ENCODE data around the gene HSPBAP1.
"Not testable (repeated sequence)": the region's sequence is repeated elsewhere in the genome, so short reads cannot be mapped to it uniquely, and the experiment has no call there.

Gene HSPBAP1

GRCh38 chr3:122719273-122719921 lies 74.2 kb downstream of the HSPBAP1 start:
- Histone ChIP-seq H3K9me3 (ENCODE audit: control insufficient read depth in 2 of 2, low read length in 2 of 2) (no peaks in the 10 kb centered on the region), H3K27me3 (ENCODE audit: control insufficient read depth in 2 of 2, insufficient read depth in 2 of 2, low read length in 2 of 2) (no peaks in the 10 kb centered on the region), H3K27ac (ENCODE audit: low read depth in 2 of 2, low read length in 2 of 2) (no peak overlapping the region), H3K36me3 (ENCODE audit: control insufficient read depth in 2 of 2, insufficient read depth in 2 of 2, low read length in 2 of 2) (peaks cover 50 to 64% of the 10 kb centered on the region in 2 donors), H3K4me3 (ENCODE audit: low read length in 2 of 2) (no peak overlapping the region), H3K4me1 (ENCODE audit: control insufficient read depth in 2 of 2, insufficient read depth in 2 of 2, low read length in 2 of 2) (no peaks in the 10 kb centered on the region), H3K9ac (ENCODE audit: low read depth in 1 of 2, low read length in 2 of 2) (no peak overlapping the region)

GRCh38 chr3:122716667-122717066 lies 77.0 kb downstream of the HSPBAP1 start:
- H3K36me3 ChIP-seq (ENCODE audit: control insufficient read depth in 2 of 2, insufficient read depth in 2 of 2, low read length in 2 of 2), result peaks cover 65 to 72% of the 10 kb centered on the region in 2 donors

GRCh38 chr3:122714273-122714672 lies 79.4 kb downstream of the HSPBAP1 start:
- Histone ChIP-seq H3K9ac (ENCODE audit: low read depth in 1 of 2, low read length in 2 of 2) (no peak overlapping the region), H3K4me1 (ENCODE audit: control insufficient read depth in 2 of 2, insufficient read depth in 2 of 2, low read length in 2 of 2) (no peaks in the 10 kb centered on the region), H3K27me3 (ENCODE audit: control insufficient read depth in 2 of 2, insufficient read depth in 2 of 2, low read length in 2 of 2) (no peaks in the 10 kb centered on the region), H3K36me3 (ENCODE audit: control insufficient read depth in 2 of 2, insufficient read depth in 2 of 2, low read length in 2 of 2) (peaks cover 54 to 61% of the 10 kb centered on the region in 2 donors), H3K27ac (ENCODE audit: low read depth in 2 of 2, low read length in 2 of 2) (no peak overlapping the region), H3K4me3 (ENCODE audit: low read length in 2 of 2) (no peak overlapping the region), H3K9me3 (ENCODE audit: control insufficient read depth in 2 of 2, low read length in 2 of 2) (no peaks in the 10 kb centered on the region)

More at GRCh38 chr3:122716667-122717066, 77.0 kb downstream of the HSPBAP1 start:
- H3K27ac ChIP-seq (ENCODE audit: low read depth in 2 of 2, low read length in 2 of 2), result no peak overlapping the region
- H3K9ac ChIP-seq (ENCODE audit: low read depth in 1 of 2, low read length in 2 of 2), result no peak overlapping the region
- H3K9me3 ChIP-seq (ENCODE audit: control insufficient read depth in 2 of 2, low read length in 2 of 2), result no peaks in the 10 kb centered on the region
- H3K27me3 ChIP-seq (ENCODE audit: control insufficient read depth in 2 of 2, insufficient read depth in 2 of 2, low read length in 2 of 2), result no peaks in the 10 kb centered on the region
- H3K4me3 ChIP-seq (ENCODE audit: low read length in 2 of 2), result no peak overlapping the region
- H3K4me1 ChIP-seq (ENCODE audit: control insufficient read depth in 2 of 2, insufficient read depth in 2 of 2, low read length in 2 of 2), result no peaks in the 10 kb centered on the region

- not testable (repeated sequence) for H3K27ac ChIP-seq (ENCODE audit: low read depth in 2 of 2, low read length in 2 of 2); H3K27me3 ChIP-seq (ENCODE audit: control insufficient read depth in 2 of 2, insufficient read depth in 2 of 2, low read length in 2 of 2); H3K9me3 ChIP-seq (ENCODE audit: control insufficient read depth in 2 of 2, low read length in 2 of 2); H3K4me1 ChIP-seq (ENCODE audit: control insufficient read depth in 2 of 2, insufficient read depth in 2 of 2, low read length in 2 of 2); H3K4me3 ChIP-seq (ENCODE audit: low read length in 2 of 2); H3K9ac ChIP-seq (ENCODE audit: low read depth in 1 of 2, low read length in 2 of 2)
- peaks cover 23 to 39% of the 10 kb centered on the region in 2 donors for H3K36me3 ChIP-seq (ENCODE audit: control insufficient read depth in 2 of 2, insufficient read depth in 2 of 2, low read length in 2 of 2)
Measured at GRCh38 chr3:122710616-122711251, 82.9 kb downstream of the HSPBAP1 start.

DNA sequence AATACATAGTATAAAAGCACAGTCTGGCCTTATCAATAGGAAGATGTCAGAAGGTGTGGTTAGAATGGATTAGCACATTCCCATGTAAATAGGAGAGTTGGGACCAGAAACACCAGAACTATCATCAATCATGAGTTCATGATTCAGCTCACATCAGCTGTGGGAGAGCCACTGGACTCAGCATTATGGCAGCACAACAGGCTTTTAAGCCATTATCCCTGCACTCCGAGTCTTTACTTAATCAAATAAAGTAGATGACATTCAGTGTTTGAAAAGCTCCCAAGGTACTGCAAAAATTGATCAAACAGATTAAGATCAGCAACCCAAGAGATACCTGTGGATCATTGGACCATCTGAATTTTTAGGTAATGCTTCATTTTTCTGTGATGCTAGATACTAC lies 88.3 kb downstream of the HSPBAP1 start:
- no peaks in the 10 kb centered on the region for H3K9me3 ChIP-seq (ENCODE audit: control insufficient read depth in 2 of 2, low read length in 2 of 2)
- H3K36me3 ChIP-seq (ENCODE audit: control insufficient read depth in 2 of 2, insufficient read depth in 2 of 2, low read length in 2 of 2), result peaks cover 20 to 52% of the 10 kb centered on the region in 2 donors
- H3K4me1 ChIP-seq (ENCODE audit: control insufficient read depth in 2 of 2, insufficient read depth in 2 of 2, low read length in 2 of 2), result no peaks in the 10 kb centered on the region
- no peak overlapping the region for H3K9ac ChIP-seq (ENCODE audit: low read depth in 1 of 2, low read length in 2 of 2)
- no peaks in the 10 kb centered on the region for H3K27me3 ChIP-seq (ENCODE audit: control insufficient read depth in 2 of 2, insufficient read depth in 2 of 2, low read length in 2 of 2)
- no peak overlapping the region for H3K27ac ChIP-seq (ENCODE audit: low read depth in 2 of 2, low read length in 2 of 2)
- no peak overlapping the region for H3K4me3 ChIP-seq (ENCODE audit: low read length in 2 of 2)

DNA sequence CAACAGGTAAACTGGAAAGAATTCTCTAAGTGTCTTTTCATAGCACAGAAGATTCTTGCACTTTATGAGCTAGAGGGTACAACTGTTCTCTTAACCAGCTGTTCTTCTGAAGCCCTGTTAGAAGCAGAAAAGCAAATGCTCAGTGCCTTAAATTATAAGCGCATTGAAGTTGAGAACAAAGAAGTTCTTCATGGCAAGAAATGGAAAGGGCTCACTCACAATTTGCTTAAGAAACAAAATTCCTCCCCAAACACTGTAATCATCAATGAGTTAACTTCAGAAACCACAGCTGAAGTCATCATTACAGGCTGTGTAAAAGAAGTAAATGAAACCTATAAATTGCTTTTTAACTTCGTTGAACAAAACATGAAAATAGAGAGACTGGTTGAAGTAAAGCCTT lies 93.4 kb downstream of the HSPBAP1 start:
- Histone ChIP-seq H3K27me3 (ENCODE audit: control insufficient read depth in 2 of 2, insufficient read depth in 2 of 2, low read length in 2 of 2) (no peaks in the 10 kb centered on the region), H3K4me3 (ENCODE audit: low read length in 2 of 2) (no peak overlapping the region), H3K4me1 (ENCODE audit: control insufficient read depth in 2 of 2, insufficient read depth in 2 of 2, low read length in 2 of 2) (no peaks in the 10 kb centered on the region), H3K9me3 (ENCODE audit: control insufficient read depth in 2 of 2, low read length in 2 of 2) (no peaks in the 10 kb centered on the region), H3K36me3 (ENCODE audit: control insufficient read depth in 2 of 2, insufficient read depth in 2 of 2, low read length in 2 of 2) (peaks cover 48 to 66% of the 10 kb centered on the region in 2 donors), H3K9ac (ENCODE audit: low read depth in 1 of 2, low read length in 2 of 2) (no peak overlapping the region), H3K27ac (ENCODE audit: low read depth in 2 of 2, low read length in 2 of 2) (no peak overlapping the region)

DNA sequence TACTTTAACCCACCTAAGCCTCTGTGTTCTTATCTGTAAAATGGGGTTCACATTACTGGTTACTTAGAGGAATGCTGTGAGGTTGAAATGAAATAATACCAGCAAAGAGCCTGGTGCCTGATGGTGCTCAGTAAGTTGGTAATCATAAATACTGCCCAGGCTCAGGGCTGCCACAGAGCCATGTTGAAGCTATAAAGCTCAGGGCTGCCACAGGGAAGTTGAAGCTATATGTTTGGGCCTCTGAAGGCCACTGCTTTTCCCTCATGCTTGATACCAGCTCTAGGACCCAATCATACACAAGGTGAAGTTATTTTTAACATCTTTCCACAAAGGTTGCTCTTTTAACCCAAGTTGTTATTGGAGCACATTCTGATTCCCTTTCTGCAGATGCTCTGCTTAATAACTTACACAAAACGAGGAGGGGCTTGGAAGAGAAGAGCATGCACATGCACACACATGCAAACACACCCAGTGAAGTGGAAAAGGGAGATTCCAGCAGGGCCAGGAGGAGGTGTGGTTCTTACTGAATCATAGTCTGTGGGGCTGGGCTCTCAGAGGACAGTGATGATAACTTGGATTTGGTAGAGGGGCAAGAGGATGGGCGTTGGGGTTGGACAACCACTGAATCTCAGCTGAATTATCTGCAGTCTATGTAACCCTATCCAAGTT lies 95.5 kb downstream of the HSPBAP1 start:
- no peak overlapping the region for H3K9ac ChIP-seq (ENCODE audit: low read depth in 1 of 2, low read length in 2 of 2)
- H3K9me3 ChIP-seq (ENCODE audit: control insufficient read depth in 2 of 2, low read length in 2 of 2), result no peaks in the 10 kb centered on the region
- H3K27me3 ChIP-seq (ENCODE audit: control insufficient read depth in 2 of 2, insufficient read depth in 2 of 2, low read length in 2 of 2), result no peaks in the 10 kb centered on the region
- no peaks in the 10 kb centered on the region for H3K4me1 ChIP-seq (ENCODE audit: control insufficient read depth in 2 of 2, insufficient read depth in 2 of 2, low read length in 2 of 2)
- H3K36me3 ChIP-seq (ENCODE audit: control insufficient read depth in 2 of 2, insufficient read depth in 2 of 2, low read length in 2 of 2), result peaks cover 50 to 67% of the 10 kb centered on the region in 2 donors
- no peak overlapping the region for H3K27ac ChIP-seq (ENCODE audit: low read depth in 2 of 2, low read length in 2 of 2)
- H3K4me3 ChIP-seq (ENCODE audit: low read length in 2 of 2), result no peak overlapping the region

DNA sequence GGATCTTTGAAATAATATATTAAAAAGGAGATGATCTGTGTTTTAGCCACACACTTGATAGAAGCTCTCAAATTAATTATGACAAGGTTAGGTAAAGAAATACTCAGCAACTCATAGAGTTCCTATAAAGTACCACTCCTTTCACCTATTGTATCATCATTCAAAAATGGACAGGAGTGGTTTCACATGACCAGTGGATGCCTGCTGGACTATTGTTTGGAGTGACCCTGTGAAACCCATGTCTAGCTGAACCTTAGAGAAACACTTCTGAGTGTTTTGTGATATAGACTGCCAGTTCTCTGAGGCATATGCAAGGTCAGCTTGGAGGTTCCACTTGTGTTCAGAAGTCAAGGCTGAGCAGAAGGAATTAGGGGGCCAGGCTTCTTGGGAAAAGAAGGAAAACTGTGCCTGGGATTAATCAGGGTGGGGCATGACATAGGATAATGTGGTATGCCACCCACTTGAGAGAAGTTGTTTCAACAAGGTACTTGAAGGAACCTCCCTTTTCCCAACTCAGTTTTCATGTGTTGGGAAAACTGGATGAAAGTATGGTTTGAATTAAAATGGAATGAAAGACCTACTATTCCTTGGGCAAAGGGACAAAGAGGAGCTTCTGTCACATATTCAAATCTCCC lies 97.6 kb downstream of the HSPBAP1 start:
- Histone ChIP-seq H3K27me3 (ENCODE audit: control insufficient read depth in 2 of 2, insufficient read depth in 2 of 2, low read length in 2 of 2) (no peaks in the 10 kb centered on the region), H3K9me3 (ENCODE audit: control insufficient read depth in 2 of 2, low read length in 2 of 2) (no peaks in the 10 kb centered on the region), H3K9ac (ENCODE audit: low read depth in 1 of 2, low read length in 2 of 2) (no peak overlapping the region), H3K27ac (ENCODE audit: low read depth in 2 of 2, low read length in 2 of 2) (no peak overlapping the region), H3K4me1 (ENCODE audit: control insufficient read depth in 2 of 2, insufficient read depth in 2 of 2, low read length in 2 of 2) (no peaks in the 10 kb centered on the region), H3K4me3 (ENCODE audit: low read length in 2 of 2) (no peak overlapping the region), H3K36me3 (ENCODE audit: control insufficient read depth in 2 of 2, insufficient read depth in 2 of 2, low read length in 2 of 2) (peaks cover 57 to 68% of the 10 kb centered on the region in 2 donors)

DNA sequence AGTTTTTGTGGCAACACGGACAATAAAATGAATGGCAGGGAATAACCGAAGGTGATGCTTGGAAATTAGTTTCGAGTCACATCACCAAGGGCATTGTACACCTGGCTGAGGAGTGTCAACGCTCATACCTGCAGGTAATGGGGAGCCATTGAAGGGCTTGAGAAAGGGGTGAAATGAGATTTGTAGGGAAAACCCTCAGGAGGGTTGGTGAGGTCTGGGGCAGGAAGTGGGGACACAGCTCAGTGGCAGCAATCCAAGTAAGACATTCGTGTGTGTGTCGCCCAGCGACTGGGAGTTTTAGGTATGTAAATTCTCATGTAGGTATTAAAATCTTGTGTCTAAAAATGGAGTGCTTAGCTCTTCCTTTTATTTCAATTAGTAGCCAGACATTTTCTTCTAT lies 98.7 kb downstream of the HSPBAP1 start:
- Histone ChIP-seq H3K27ac (ENCODE audit: low read depth in 2 of 2, low read length in 2 of 2) (no peak overlapping the region), H3K9me3 (ENCODE audit: control insufficient read depth in 2 of 2, low read length in 2 of 2) (no peaks in the 10 kb centered on the region), H3K27me3 (ENCODE audit: control insufficient read depth in 2 of 2, insufficient read depth in 2 of 2, low read length in 2 of 2) (no peaks in the 10 kb centered on the region), H3K36me3 (ENCODE audit: control insufficient read depth in 2 of 2, insufficient read depth in 2 of 2, low read length in 2 of 2) (peaks cover 54 to 66% of the 10 kb centered on the region in 2 donors), H3K9ac (ENCODE audit: low read depth in 1 of 2, low read length in 2 of 2) (no peak overlapping the region), H3K4me3 (ENCODE audit: low read length in 2 of 2) (no peak overlapping the region), H3K4me1 (ENCODE audit: control insufficient read depth in 2 of 2, insufficient read depth in 2 of 2, low read length in 2 of 2) (no peaks in the 10 kb centered on the region)

GRCh38 chr3:122692674-122693073 lies 101.0 kb downstream of the HSPBAP1 start:
- peaks cover 41 to 56% of the 10 kb centered on the region in 2 donors for H3K36me3 ChIP-seq (ENCODE audit: control insufficient read depth in 2 of 2, insufficient read depth in 2 of 2, low read length in 2 of 2)
- no peaks in the 10 kb centered on the region for H3K4me1 ChIP-seq (ENCODE audit: control insufficient read depth in 2 of 2, insufficient read depth in 2 of 2, low read length in 2 of 2)
- H3K9ac ChIP-seq (ENCODE audit: low read depth in 1 of 2, low read length in 2 of 2), result no peak overlapping the region
- H3K4me3 ChIP-seq (ENCODE audit: low read length in 2 of 2), result no peak overlapping the region
- no peak overlapping the region for H3K27ac ChIP-seq (ENCODE audit: low read depth in 2 of 2, low read length in 2 of 2)
- no peaks in the 10 kb centered on the region for H3K9me3 ChIP-seq (ENCODE audit: control insufficient read depth in 2 of 2, low read length in 2 of 2)
- no peaks in the 10 kb centered on the region for H3K27me3 ChIP-seq (ENCODE audit: control insufficient read depth in 2 of 2, insufficient read depth in 2 of 2, low read length in 2 of 2)
